Mesendoderm (in vitro differentiated cells): Measurements from ENCODE around the gene IL17RD.
A peak's percentile ranks its signal among the peaks of the same experiment; 100 is the strongest.

ENCODE experiments used
- DNase-seq: peaks from one replicate; pipeline ENCODE4 v3.0.0; 2013
- H2AK5ac ChIP-seq: 2 replicates; pipeline ENCODE4 v1.6.1; 2013; ENCODE audit warnings: low read length, inconsistent platforms
- H2BK120ac ChIP-seq: 2 replicates; pipeline ENCODE4 v1.6.1; 2013; ENCODE audit warnings: low read depth, mild to moderate bottlenecking, low read length, moderate library complexity, mixed read lengths
- H2BK15ac ChIP-seq: replicated peaks from 2 replicates; pipeline ENCODE4 v1.6.1; 2013; ENCODE audit warnings: low read depth, mild to moderate bottlenecking, moderate library complexity
- H2BK5ac ChIP-seq: 2 replicates; pipeline ENCODE4 v1.6.1; 2013; ENCODE audit warnings: low read length, inconsistent platforms
- H3K18ac ChIP-seq: 2 replicates; pipeline ENCODE4 v1.6.1; 2013; ENCODE audit warnings: mild to moderate bottlenecking, low read length, mixed read lengths
- H3K23ac ChIP-seq: one replicate; pipeline ENCODE4 v1.6.1; 2013; ENCODE audit warnings: low read length
- H3K27ac ChIP-seq: 2 replicates; pipeline ENCODE4 v1.5.1; 2013; ENCODE audit warnings: low read depth, mild to moderate bottlenecking, inconsistent platforms, low read length, moderate library complexity
- H3K27me3 ChIP-seq: 2 replicates; pipeline ENCODE4 v1.6.1; 2013; ENCODE audit warnings: low read length, control low read depth, mild to moderate bottlenecking, inconsistent platforms; ENCODE audit not compliant: insufficient read depth, poor library complexity
- H3K36me3 ChIP-seq: 2 replicates; pipeline ENCODE4 v1.6.1; 2013; ENCODE audit warnings: low read length, inconsistent platforms; ENCODE audit not compliant: control insufficient read depth, insufficient read depth
- H3K4ac ChIP-seq: one replicate; pipeline ENCODE4 v1.6.1; 2013; ENCODE audit warnings: low read depth, mild to moderate bottlenecking, low read length, moderate library complexity
- H3K4me1 ChIP-seq: 2 replicates; pipeline ENCODE4 v1.6.1; 2013; ENCODE audit warnings: low read depth, low read length, inconsistent platforms; ENCODE audit not compliant: control insufficient read depth
- H3K4me2 ChIP-seq: 2 replicates; pipeline ENCODE4 v1.6.1; 2013; ENCODE audit warnings: low read length
- H3K4me3 ChIP-seq: 2 replicates; pipeline ENCODE4 v1.5.1; 2013; ENCODE audit warnings: mild to moderate bottlenecking, low read length
- H3K56ac ChIP-seq: one replicate; pipeline ENCODE4 v1.6.1; 2013; ENCODE audit warnings: low read length
- H3K79me1 ChIP-seq: 2 replicates; pipeline ENCODE4 v1.6.1; 2013; ENCODE audit warnings: low read length, inconsistent platforms
- H3K79me2 ChIP-seq: 2 replicates; pipeline ENCODE4 v1.6.1; 2013; ENCODE audit warnings: mild to moderate bottlenecking, low read length; ENCODE audit not compliant: control insufficient read depth, insufficient read depth
- H3K9ac ChIP-seq: 2 replicates; pipeline ENCODE4 v1.6.1; 2013; ENCODE audit warnings: low read length, inconsistent platforms
- H4K5ac ChIP-seq: one replicate; pipeline ENCODE4 v1.6.1; 2013; ENCODE audit warnings: low read length
- H4K8ac ChIP-seq: one replicate; pipeline ENCODE4 v1.6.1; 2013; ENCODE audit warnings: low read depth, mild to moderate bottlenecking, control low read depth, low read length, moderate library complexity
- WGBS: extraction: QIAGEN DNeasy Blood & Tissue Kit; methylation state at CpG from one replicate; pipeline ENCODE4 v1.1.7; 2013; ENCODE audit warnings: low lambda C conversion rate, missing lambda C conversion rate; ENCODE audit not compliant: insufficient coverage; ENCODE audit errors: extremely low coverage; 5-methylcytosine and 5-hydroxymethylcytosine counted together

The IL17RD gene

DNA sequence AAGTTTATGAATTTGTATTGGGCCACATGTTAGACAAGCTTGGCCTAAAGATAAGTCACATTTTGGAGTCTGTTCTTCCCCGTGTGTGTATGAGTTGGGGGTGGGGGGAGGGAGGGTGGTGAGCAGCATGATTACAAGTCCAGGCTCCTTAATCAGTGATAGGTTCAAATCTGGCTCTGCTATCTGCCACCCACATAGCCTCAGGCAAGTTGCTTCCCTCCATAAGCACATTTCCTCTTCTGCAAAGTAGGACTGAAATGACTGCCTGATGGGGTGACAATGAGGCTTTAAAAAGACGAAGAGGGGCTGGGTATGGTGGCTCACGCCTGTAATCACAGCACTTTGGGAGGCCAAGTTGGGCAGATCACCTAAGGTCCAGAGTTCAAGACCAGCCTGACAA lies 105.7 kb downstream of the IL17RD start:
- H4K5ac ChIP-seq: no peak overlapping the region
- H3K27ac ChIP-seq: no peak overlapping the region
- no peak overlapping the region for H3K18ac ChIP-seq
- no peak overlapping the region for H4K8ac ChIP-seq
- H2BK5ac ChIP-seq: no peak overlapping the region
- no peak overlapping the region for H3K9ac ChIP-seq
- no peak overlapping the region for H2BK120ac ChIP-seq
- no peak overlapping the region for H3K4ac ChIP-seq
- H3K4me1 ChIP-seq: peaks cover 2% of the 10 kb centered on the region
- H3K79me2 ChIP-seq: no peaks in the 10 kb centered on the region
- no peak overlapping the region for H2BK15ac ChIP-seq
- peak; percentile 52 for DNase-seq
- no peak overlapping the region for H3K56ac ChIP-seq
- peaks cover 1% of the 10 kb centered on the region for H3K79me1 ChIP-seq
- H3K27me3 ChIP-seq: no peaks in the 10 kb centered on the region
- H3K36me3 ChIP-seq: no peaks in the 10 kb centered on the region
- no peak overlapping the region for H3K4me2 ChIP-seq
- no peak overlapping the region for H2AK5ac ChIP-seq
- no CpG with 5 or more reads among the region's 3 CpGs for WGBS
- no peak overlapping the region for H3K23ac ChIP-seq
- H3K4me3 ChIP-seq: no peak overlapping the region

DNA sequence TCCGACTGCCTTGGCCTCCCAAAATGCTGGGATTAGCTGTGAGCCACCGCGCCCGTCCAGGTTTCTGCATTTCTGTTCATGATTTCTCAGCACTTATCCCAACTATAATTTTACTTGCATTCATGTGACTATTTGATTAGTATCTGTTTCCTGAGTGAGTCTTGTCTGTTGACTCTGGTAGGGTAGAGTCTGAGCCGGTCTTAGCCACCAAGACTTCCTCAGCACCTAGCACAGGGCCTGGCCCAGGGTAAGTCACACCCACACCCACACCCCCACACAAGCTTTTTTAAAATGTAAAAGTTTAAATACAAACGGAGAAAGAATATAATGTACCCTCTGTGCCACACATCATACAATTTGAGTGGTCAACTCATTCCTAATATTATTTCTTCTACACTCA lies 107.8 kb downstream of the IL17RD start:
- H3K4me2 ChIP-seq: no peak overlapping the region
- H2BK5ac ChIP-seq: no peak overlapping the region
- no peaks in the 10 kb centered on the region for H3K27me3 ChIP-seq
- no peak overlapping the region for H4K8ac ChIP-seq
- no peak overlapping the region for H3K23ac ChIP-seq
- H3K18ac ChIP-seq: no peak overlapping the region
- no CpG with 5 or more reads among the region's 6 CpGs for WGBS
- no peak overlapping the region for H2AK5ac ChIP-seq
- no peaks in the 10 kb centered on the region for H3K79me1 ChIP-seq
- H3K36me3 ChIP-seq: no peaks in the 10 kb centered on the region
- H3K27ac ChIP-seq: no peak overlapping the region
- H2BK120ac ChIP-seq: no peak overlapping the region
- no peak overlapping the region for H3K9ac ChIP-seq
- no peaks in the 10 kb centered on the region for H3K79me2 ChIP-seq
- H3K4me3 ChIP-seq: no peak overlapping the region
- DNase-seq: no peak
- H3K4ac ChIP-seq: no peak overlapping the region
- no peak overlapping the region for H4K5ac ChIP-seq
- no peak overlapping the region for H3K56ac ChIP-seq
- no peaks in the 10 kb centered on the region for H3K4me1 ChIP-seq
- H2BK15ac ChIP-seq: no peak overlapping the region

DNA sequence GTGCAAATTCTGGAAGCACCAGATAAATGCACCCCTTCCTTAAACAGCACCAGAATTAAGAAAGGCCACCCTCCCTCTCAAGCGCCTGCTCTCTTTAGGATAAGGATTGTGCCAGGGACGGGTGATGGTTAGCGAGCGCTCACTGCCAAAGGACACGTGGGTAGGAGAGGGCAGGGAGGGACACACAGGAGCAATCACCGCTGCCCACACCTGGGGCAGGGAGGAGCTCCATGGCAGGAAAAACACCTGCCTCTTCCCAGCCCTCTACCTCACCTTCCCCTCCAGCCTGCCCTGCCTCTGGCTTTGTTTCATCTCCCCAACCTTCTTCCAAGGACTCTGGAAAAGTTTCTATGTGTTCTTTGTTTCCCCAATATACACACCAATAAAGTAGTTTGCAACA lies 112.0 kb downstream of the IL17RD start:
- H3K79me1 ChIP-seq: no peaks in the 10 kb centered on the region
- no peak overlapping the region for H3K4me3 ChIP-seq
- H3K9ac ChIP-seq: no peak overlapping the region
- no peaks in the 10 kb centered on the region for H3K4me1 ChIP-seq
- H2BK15ac ChIP-seq: no peak overlapping the region
- H2BK120ac ChIP-seq: no peak overlapping the region
- no peak overlapping the region for H3K18ac ChIP-seq
- no peaks in the 10 kb centered on the region for H3K36me3 ChIP-seq
- H3K27ac ChIP-seq: no peak overlapping the region
- WGBS: no CpG with 5 or more reads among the region's 6 CpGs
- H3K56ac ChIP-seq: no peak overlapping the region
- H3K79me2 ChIP-seq: no peaks in the 10 kb centered on the region
- H4K8ac ChIP-seq: no peak overlapping the region
- H4K5ac ChIP-seq: no peak overlapping the region
- no peak overlapping the region for H3K4ac ChIP-seq
- no peak for DNase-seq
- H3K27me3 ChIP-seq: no peaks in the 10 kb centered on the region
- no peak overlapping the region for H3K4me2 ChIP-seq
- H2BK5ac ChIP-seq: no peak overlapping the region
- no peak overlapping the region for H2AK5ac ChIP-seq
- no peak overlapping the region for H3K23ac ChIP-seq

DNA sequence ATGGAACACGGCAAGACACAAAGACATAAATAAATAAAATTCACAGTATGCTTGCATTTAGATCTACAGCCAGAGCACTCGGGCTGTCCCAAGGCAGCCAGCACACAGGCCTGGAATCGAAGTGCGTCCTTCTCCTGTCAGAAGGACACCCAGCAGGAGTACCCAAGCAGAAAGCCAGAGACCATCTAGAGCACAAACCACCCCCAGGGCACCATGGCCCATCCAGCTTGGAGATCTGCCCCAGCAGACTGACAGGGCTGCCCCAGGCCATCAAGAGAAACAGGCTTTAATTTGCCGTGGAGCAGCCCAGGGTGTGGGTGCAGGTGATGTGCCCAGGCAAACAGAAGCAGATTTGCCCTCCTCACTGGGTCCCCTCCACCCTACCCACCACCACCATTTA lies 112.5 kb downstream of the IL17RD start:
- Histone ChIP-seq H3K4ac (no peak overlapping the region), H3K4me1 (no peaks in the 10 kb centered on the region), H3K56ac (no peak overlapping the region), H3K4me2 (no peak overlapping the region), H2BK120ac (no peak overlapping the region), H3K27ac (no peak overlapping the region), H3K79me2 (no peaks in the 10 kb centered on the region), H3K36me3 (no peaks in the 10 kb centered on the region), H3K23ac (no peak overlapping the region), H3K18ac (no peak overlapping the region), H3K9ac (no peak overlapping the region), H3K79me1 (no peaks in the 10 kb centered on the region), H2BK5ac (no peak overlapping the region), H3K27me3 (no peaks in the 10 kb centered on the region), H4K8ac (no peak overlapping the region), H4K5ac (no peak overlapping the region), H3K4me3 (no peak overlapping the region), H2AK5ac (no peak overlapping the region), H2BK15ac (no peak overlapping the region)
- no peak for DNase-seq
- no CpG with 5 or more reads among the region's 5 CpGs for WGBS

DNA sequence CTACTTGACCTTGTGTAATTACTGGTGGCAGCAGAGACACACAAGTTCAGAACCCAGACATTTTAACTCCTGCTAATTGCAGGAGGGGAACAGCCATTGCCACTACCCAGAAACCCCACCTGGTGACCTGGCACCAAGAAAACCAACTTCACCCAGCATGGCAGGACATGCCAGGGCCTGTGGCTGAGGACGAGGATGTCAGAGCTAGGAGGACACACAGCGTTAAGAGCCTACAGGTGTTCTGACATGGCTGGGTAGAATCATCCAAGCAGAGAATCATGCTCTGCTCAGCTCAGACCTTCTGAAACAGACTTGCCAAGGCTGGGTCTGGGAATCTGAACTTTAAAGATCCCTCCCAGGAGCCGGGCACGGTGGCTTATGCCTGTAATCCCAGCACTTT lies 116.4 kb downstream of the IL17RD start:
- no peak overlapping the region for H2BK120ac ChIP-seq
- H3K4me1 ChIP-seq: peaks cover 5% of the 10 kb centered on the region
- H2BK5ac ChIP-seq: no peak overlapping the region
- H3K79me1 ChIP-seq: no peaks in the 10 kb centered on the region
- WGBS: no CpG with 5 or more reads among the region's 4 CpGs
- H2BK15ac ChIP-seq: no peak overlapping the region
- no peak overlapping the region for H3K56ac ChIP-seq
- no peak overlapping the region for H3K4me3 ChIP-seq
- H3K4me2 ChIP-seq: no peak overlapping the region
- H3K27me3 ChIP-seq: no peaks in the 10 kb centered on the region
- H4K8ac ChIP-seq: no peak overlapping the region
- H3K4ac ChIP-seq: no peak overlapping the region
- H2AK5ac ChIP-seq: no peak overlapping the region
- no peak overlapping the region for H3K9ac ChIP-seq
- H3K79me2 ChIP-seq: no peaks in the 10 kb centered on the region
- no peak for DNase-seq
- no peak overlapping the region for H3K23ac ChIP-seq
- no peaks in the 10 kb centered on the region for H3K36me3 ChIP-seq
- no peak overlapping the region for H4K5ac ChIP-seq
- no peak overlapping the region for H3K18ac ChIP-seq
- H3K27ac ChIP-seq: no peak overlapping the region

DNA sequence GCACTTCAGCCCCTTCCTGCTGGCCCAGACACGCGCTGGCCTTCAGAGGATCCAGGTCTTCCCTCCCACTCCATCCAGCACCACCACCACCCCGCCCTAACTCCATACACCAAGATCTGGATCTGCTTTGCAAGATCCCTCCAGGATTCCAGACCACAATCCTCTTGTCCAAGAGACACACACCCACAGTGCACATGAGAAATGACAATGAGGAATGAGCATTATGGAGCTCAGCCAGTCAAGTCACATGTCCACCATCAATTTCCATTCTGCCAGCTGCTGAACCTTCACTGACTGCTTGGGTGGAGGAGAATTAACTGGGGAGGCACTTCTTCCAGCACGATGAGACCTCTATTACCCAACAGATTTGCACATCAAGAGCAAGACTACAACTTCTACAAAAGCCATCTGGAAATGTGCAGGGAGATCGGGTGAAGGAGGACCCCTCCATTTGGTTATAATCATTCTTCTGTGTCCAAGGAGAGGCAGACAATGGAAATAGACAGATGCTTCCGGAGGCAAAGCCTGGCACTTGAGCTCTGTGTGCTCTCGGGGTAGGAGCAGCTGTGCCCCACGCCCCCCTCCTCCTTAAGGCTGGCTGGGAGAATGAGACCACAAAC lies 117.0 kb downstream of the IL17RD start:
- no peak overlapping the region for H4K5ac ChIP-seq
- no peak overlapping the region for H2BK5ac ChIP-seq
- no peak overlapping the region for H3K4me2 ChIP-seq
- no CpG with 5 or more reads among the region's 8 CpGs for WGBS
- H3K18ac ChIP-seq: no peak overlapping the region
- no peak overlapping the region for H3K23ac ChIP-seq
- H3K4me3 ChIP-seq: no peak overlapping the region
- no peaks in the 10 kb centered on the region for H3K79me1 ChIP-seq
- no peaks in the 10 kb centered on the region for H3K79me2 ChIP-seq
- no peak overlapping the region for H3K9ac ChIP-seq
- H3K56ac ChIP-seq: no peak overlapping the region
- H3K4ac ChIP-seq: no peak overlapping the region
- H3K27ac ChIP-seq: no peak overlapping the region
- H2BK120ac ChIP-seq: no peak overlapping the region
- DNase-seq: no peak
- no peak overlapping the region for H4K8ac ChIP-seq
- H3K36me3 ChIP-seq: no peaks in the 10 kb centered on the region
- peaks cover 5% of the 10 kb centered on the region for H3K4me1 ChIP-seq
- H2BK15ac ChIP-seq: no peak overlapping the region
- H2AK5ac ChIP-seq: no peak overlapping the region
- H3K27me3 ChIP-seq: no peaks in the 10 kb centered on the region
